K562 (cell line): Measurements from ENCODE around the gene CCDC70. TPM values are rescaled to one million over a fixed set of nuclear protein-coding genes. Genes with fewer than 3 reads are reported as not detected.

Source experiments
- ATAC-seq: fragments of 200-7000 bp; cut with Tn5 transposase; 3 replicates; pipeline ENCODE4 v1.9.1; 2020; ENCODE audit warnings: moderate library complexity
- BruUV-seq: library from RNA; stranded (reverse); fragments of 400-500 nt; replicated peaks from 2 replicates; lab custom pipeline; 2021; lab: Mats Ljungman, UMichigan
- CTCF ChIA-PET: fragments of 300-600 bp; formaldehyde crosslinking; extraction: SDS; loops from one replicate; lab custom pipeline; 2021; ENCODE audit warnings: low intra/inter-chr PET ratio; lab: Yijun Ruan, JAX
- POLR2A ChIA-PET: fragments of 300-600, 350-650 bp; sonication (Branson Sonifier 250); formaldehyde crosslinking; extraction: SDS; loops from one replicate; lab custom pipeline; 2021; ENCODE audit warnings: antibody characterized with exemption, inconsistent platforms; lab: Yijun Ruan, JAX
- DNase-seq, 4 experiments: peaks; one replicate each; pipeline versions ENCODE4 v3.0.0 to v3.0.0-alpha.2; 2011 to 2018; ENCODE audit warnings: low spot score in 3 of 4, mixed read lengths in 3 of 4; ENCODE audit errors: extremely low read depth in 1 of 4
- FAIRE-seq: peaks from 2 replicates; lab custom pipeline; 2011; peaks lifted over from hg19 to GRCh38; lab: Jason Lieb, UNC
- H2AFZ ChIP-seq: 2 replicates; pipeline ENCODE4 v1.6.0; 2011; ENCODE audit warnings: low read depth, low read length, control low read depth, inconsistent platforms
- H3K27ac ChIP-seq: fragments of 200-600 bp; 3 replicates; pipeline ENCODE4 v1.8.0; 2011; ENCODE audit warnings: low read depth, mild to moderate bottlenecking, control low read depth, inconsistent platforms, low read length, moderate library complexity, mixed read lengths; ENCODE audit errors: extremely low read depth
- H3K27me3 ChIP-seq, 2 experiments: fragments of 300-600 bp in 1 of 2; 2 replicates in 1 of 2; 3 replicates in 1 of 2; pipeline versions ENCODE4 v1.6.0 to v1.8.0; 2011; ENCODE audit warnings: inconsistent platforms in 2 of 2, low read length in 2 of 2, mild to moderate bottlenecking in 1 of 2, mixed read lengths in 1 of 2, moderate library complexity in 1 of 2; ENCODE audit not compliant: control insufficient read depth in 2 of 2, insufficient read depth in 2 of 2
- H3K36me3 ChIP-seq: fragments of 300-600 bp; 3 replicates; pipeline ENCODE4 v1.8.0; 2011; ENCODE audit warnings: mild to moderate bottlenecking, low read length, inconsistent platforms; ENCODE audit not compliant: control insufficient read depth, insufficient read depth
- H3K4me1 ChIP-seq, 2 experiments: fragments of 200-600 bp in 1 of 2; replicated peaks in 1 of 2; 2 replicates in 1 of 2; 3 replicates in 1 of 2; pipeline versions ENCODE4 v1.5.1 to v1.8.0; 2011; ENCODE audit warnings: inconsistent platforms in 2 of 2, low read length in 2 of 2, mild to moderate bottlenecking in 1 of 2, mixed read lengths in 1 of 2, moderate library complexity in 1 of 2; ENCODE audit not compliant: control insufficient read depth in 2 of 2, insufficient read depth in 2 of 2
- H3K4me2 ChIP-seq: 2 replicates; pipeline ENCODE4 v1.6.1; 2011; ENCODE audit warnings: low read length, control low read depth, inconsistent platforms, mixed read lengths; ENCODE audit not compliant: insufficient read depth
- H3K4me3 ChIP-seq: fragments of 200-600 bp; sonication (generic), shearing (Covaris generic); 2 replicates; pipeline ENCODE4 v1.5.1; 2016; ENCODE audit warnings: control low read depth, inconsistent platforms
- H3K79me2 ChIP-seq: fragments of 200-600 bp; 3 replicates; pipeline ENCODE4 v1.8.0; 2011; ENCODE audit warnings: low read length, inconsistent platforms; ENCODE audit not compliant: control insufficient read depth, insufficient read depth
- H3K9ac ChIP-seq, 2 experiments: 2 replicates each; pipeline versions ENCODE4 v1.6.0 to v1.6.1; 2011; ENCODE audit warnings: low read depth in 2 of 2, low read length in 2 of 2, control low read depth in 1 of 2, inconsistent platforms in 1 of 2, mild to moderate bottlenecking in 1 of 2, mixed read lengths in 1 of 2; ENCODE audit not compliant: insufficient read depth in 1 of 2
- H3K9me1 ChIP-seq: one replicate; pipeline ENCODE4 v1.6.0; 2011; ENCODE audit warnings: inconsistent platforms, mild to moderate bottlenecking, low read length, moderate library complexity; ENCODE audit not compliant: control insufficient read depth, insufficient read depth
- H3K9me3 ChIP-seq: replicated peaks from 2 replicates; pipeline ENCODE4 v1.5.1; 2011; ENCODE audit warnings: low read depth, low read length, inconsistent platforms; ENCODE audit not compliant: control insufficient read depth, insufficient read depth
- H4K20me1 ChIP-seq: replicated peaks from 2 replicates; pipeline ENCODE4 v1.6.1; 2011; ENCODE audit warnings: low read length, inconsistent platforms, mixed read lengths; ENCODE audit not compliant: control insufficient read depth, insufficient read depth
- BRF1 ChIP-seq: IDR thresholded peaks from 3 replicates; pipeline ENCODE4 v1.6.1; 2011; ENCODE audit warnings: borderline replicate concordance, mild to moderate bottlenecking; ENCODE audit not compliant: insufficient read length; ENCODE audit errors: extremely low read depth
- LARP7 ChIP-seq: fragments of 450-650 bp; IDR thresholded peaks from 2 replicates; pipeline ENCODE4 v1.6.1; 2016
- TEAD4 ChIP-seq, 2 experiments: sonication (generic) in 1 of 2; formaldehyde crosslinking in 1 of 2; IDR thresholded peaks; 2 replicates each; pipeline versions ENCODE4 v1.6.1 to v1.8.0; 2012 to 2022; ENCODE audit warnings: borderline replicate concordance in 1 of 2, inconsistent platforms in 1 of 2, low read length in 1 of 2, mild to moderate bottlenecking in 1 of 2, missing genetic modification reagents in 1 of 2
- ZBTB17 ChIP-seq: fragments of 450-650 bp; formaldehyde crosslinking; IDR thresholded peaks from 2 replicates; pipeline ENCODE4 v1.4.0; 2020; ENCODE audit warnings: mild to moderate bottlenecking
- ZNF398 ChIP-seq: fragments of 250-450 bp; sonication (Bioruptor Pico); IDR thresholded peaks from 2 replicates; pipeline ENCODE4 v1.8.0; 2021; ENCODE audit warnings: moderate library complexity, mild to moderate bottlenecking, inconsistent platforms
- WGBS: fragments of 100-300 bp; shearing (Covaris generic); methylation state at CpG from one replicate; pipeline ENCODE4 v1.1.6; 2016; ENCODE audit warnings: low coverage, mixed read lengths; ENCODE audit not compliant: insufficient coverage; ENCODE audit errors: missing lambda C conversion rate; 5-methylcytosine and 5-hydroxymethylcytosine counted together
- in situ Hi-C: fragments of 300-500 bp; cut with MboI; formaldehyde crosslinking; loops from 4 replicates; pipeline ENCODE4 v1.15.0; 2018; ENCODE audit warnings: inconsistent platforms, mixed read lengths
- intact Hi-C: fragments of 100-400 bp; cut with micrococcal nuclease; formaldehyde crosslinking; loops from 2 replicates; pipeline ENCODE4 v1.14.2; 2022
- polyA plus RNA-seq, 8 experiments: library from polyadenylated mRNA; depleted of rRNA in 4 of 8; stranded (reverse) in 5 of 8; unstranded in 3 of 8; fragments of >200 nt; fragmentation: Nextera tagmentation in 2 of 8; fragmentation: Illumina TruSeq in 1 of 8; extraction: Ambion mirVana in 2 of 8; extraction: Trizol in 1 of 8; gene quantifications; 2 replicates each; pipeline versions ENCODE4 v1.2.1 to v1.2.3, GENCODE V29; 2011 to 2014; ENCODE audit warnings: inconsistent platforms in 1 of 8, missing spikeins in 1 of 8
- total RNA-seq, 7 experiments: library from RNA; depleted of rRNA in 6 of 7; stranded (reverse); fragments of >200 nt in 6 of 7; fragmentation: Illumina TruSeq in 2 of 7; extraction: Trizol in 2 of 7; gene quantifications; 2 replicates each; pipeline versions ENCODE4 v1.2.1 to v1.2.3, GENCODE V29; 2011 to 2021; ENCODE audit warnings: low replicate concordance in 1 of 7
- TF ChIP-seq, protein P1 (sequence below): fragments of 250-450 bp; sonication (Bioruptor Pico); IDR thresholded peaks from 2 replicates; pipeline ENCODE4 v1.5.0; 2021; ENCODE audit warnings: mild to moderate bottlenecking, moderate library complexity

The CCDC70 gene
- total and polyA plus RNA-seq, 9 of the 15 experiments (the other 6 are each of a cell fraction or from before 2014, with no cell fraction given), result not detected

DNA sequence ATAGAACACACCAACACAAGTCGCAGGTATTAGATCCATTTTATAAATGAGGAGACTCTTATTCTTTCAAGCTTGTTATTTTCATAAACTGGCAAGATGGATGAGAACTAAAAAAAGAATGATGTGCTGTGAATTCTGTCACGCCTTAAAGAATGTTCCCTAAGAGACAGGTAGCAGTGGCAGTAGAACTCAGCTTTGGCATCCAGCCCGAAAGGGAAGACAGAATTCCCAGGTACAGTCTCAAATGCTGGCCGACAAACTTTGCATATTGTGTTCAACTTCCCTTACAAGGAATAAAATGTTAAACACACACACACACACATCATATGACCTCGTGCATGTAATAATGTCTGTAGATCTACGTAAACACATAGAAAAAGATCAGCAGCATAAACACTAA lies 20.0 kb upstream of the CCDC70 start:
- CTCF ChIA-PET, result no interaction called here
- no peak for ATAC-seq

More for the DNA sequence above, 20.0 kb upstream of the CCDC70 start:
- no peaks in the 10 kb centered on the region for H3K79me2 ChIP-seq
- no peak overlapping the region for H3K4me2 ChIP-seq
- no peaks in the 10 kb centered on the region for H4K20me1 ChIP-seq
- H3K4me3 ChIP-seq, result no peak overlapping the region
- in situ Hi-C loops, result no loop called here
- H3K9me1 ChIP-seq, result no peaks in the 10 kb centered on the region
- H3K9ac ChIP-seq, result no peak overlapping the region
- no peaks in the 10 kb centered on the region for H3K27me3 ChIP-seq
- POLR2A ChIA-PET, result no interaction called here
- no peak overlapping the region for H2AFZ ChIP-seq
- no peaks in the 10 kb centered on the region for H3K36me3 ChIP-seq
- no peak for TF ChIP-seq ZNF398 (CRISPR knock-in tag)
- TF ChIP-seq, protein P1, sequence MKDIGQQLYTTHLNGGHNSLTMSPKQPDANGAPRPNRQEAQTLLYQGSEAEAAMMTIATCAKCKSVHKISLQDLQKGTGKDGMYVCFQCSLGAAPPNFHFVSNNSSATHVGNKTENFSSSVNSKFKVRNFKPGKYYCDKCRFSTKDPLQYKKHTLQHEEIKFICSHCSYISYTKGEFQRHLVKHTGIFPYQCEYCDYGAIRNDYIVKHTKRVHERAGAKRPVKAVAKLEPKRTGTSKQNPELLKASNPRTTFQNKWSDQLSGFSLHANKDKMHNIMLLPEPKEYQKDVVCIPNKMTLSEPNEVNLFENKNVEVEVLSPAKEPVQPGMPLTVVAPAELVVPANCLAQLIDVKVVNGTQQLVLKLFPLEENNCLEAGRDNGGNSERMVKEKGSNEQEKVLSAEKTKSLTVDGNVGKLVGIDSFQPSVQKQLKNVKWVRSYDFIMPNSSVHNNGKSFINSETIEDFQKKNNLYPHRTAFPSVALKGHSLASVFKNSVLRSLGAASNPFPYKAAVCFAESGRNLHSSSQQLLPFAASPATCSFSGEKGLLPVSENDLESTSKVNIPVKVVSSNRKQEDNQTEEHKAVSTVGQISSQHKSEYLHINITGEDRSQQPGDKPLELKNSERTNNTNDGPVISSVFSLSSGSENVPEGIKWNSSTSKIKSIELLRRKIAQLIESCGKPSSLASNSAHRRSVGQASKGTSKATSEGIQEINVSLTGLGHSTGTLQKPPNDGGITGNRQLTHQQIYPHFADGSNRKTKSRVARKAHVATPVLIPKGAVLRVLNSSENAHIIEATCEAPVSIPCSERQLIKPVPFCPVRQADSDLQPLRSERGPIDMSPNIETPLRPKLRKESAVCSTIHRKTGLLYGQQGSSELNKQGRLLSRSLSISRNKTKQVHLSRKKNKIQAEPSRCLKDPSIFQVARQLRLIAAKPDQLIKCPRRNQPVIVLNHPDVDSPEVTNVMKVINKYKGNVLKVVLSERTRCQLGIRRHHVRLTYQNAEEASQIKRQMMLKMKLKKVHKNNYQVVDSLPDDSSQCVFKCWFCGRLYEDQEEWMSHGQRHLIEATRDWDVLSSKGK, result no peak
- TF ChIP-seq ZBTB17, result no peak
- no peak for TF ChIP-seq BRF1
- no peak for TF ChIP-seq TEAD4 (IDR thresholded peaks at IDR 0.05; ENCODE audit: low read length)
- TF ChIP-seq TEAD4 (CRISPR knock-in tag; IDR thresholded peaks at IDR 0.05; ENCODE audit: borderline replicate concordance), result no peak
- TF ChIP-seq LARP7, result no peak
- no peak for FAIRE-seq
- 43% methylated on average over 6 of the region's 6 CpGs for WGBS
- BruUV-seq, result no TSS peak
- intact Hi-C loops, result no loop called here
- H3K9me3 ChIP-seq, result no peaks in the 10 kb centered on the region
- peaks cover 6 to 8% of the 10 kb centered on the region in 2 experiments; a peak in 3 of 5 replicates for H3K4me1 ChIP-seq
- no peak for DNase-seq
- no peak overlapping the region for H3K27ac ChIP-seq
